MG63 (cell line): ENCODE data around the gene CYP4F8. TPM values are rescaled to one million over a fixed set of nuclear protein-coding genes. Genes with fewer than 3 reads are reported as not detected.
"Not testable (repeated sequence)": the region's sequence is repeated elsewhere in the genome, so short reads cannot be mapped to it uniquely, and the experiment has no call there.

ENCODE experiments used
- DNase-seq: peaks from one replicate; pipeline ENCODE4 v3.0.0-alpha.2; 2020
- H3K27me3 ChIP-seq: fragments of 250-450 bp; sonication (Bioruptor Pico); 2 replicates; pipeline ENCODE4 v1.5.1; 2020; ENCODE audit warnings: mild to moderate bottlenecking, moderate library complexity
- H3K36me3 ChIP-seq: fragments of 250-450 bp; sonication (Bioruptor Pico); 2 replicates; pipeline ENCODE4 v1.5.1; 2020; ENCODE audit warnings: mild to moderate bottlenecking, moderate library complexity
- H3K4me3 ChIP-seq: fragments of 250-450 bp; sonication (Bioruptor Pico); 2 replicates; pipeline ENCODE4 v1.5.1; 2020; ENCODE audit warnings: mild to moderate bottlenecking, moderate library complexity
- H3K9me3 ChIP-seq: fragments of 250-450 bp; sonication (Bioruptor Pico); 2 replicates; pipeline ENCODE4 v1.5.1; 2020; ENCODE audit warnings: mild to moderate bottlenecking, moderate library complexity
- total RNA-seq: library from RNA; depleted of rRNA; stranded (reverse); fragments of >200 nt; shearing (Covaris generic); gene quantifications from 2 replicates; pipeline ENCODE4 v1.2.3, GENCODE V29; 2014; ENCODE audit warnings: low replicate concordance

Gene CYP4F8
- total RNA-seq, 1 experiment from 2014 or later = not detected

GRCh38 chr19:15607978-15608925, 6.8 kb upstream of the CYP4F8 start:
- H3K9me3 ChIP-seq, H3K36me3 ChIP-seq, H3K4me3 ChIP-seq, DNase-seq: not testable (repeated sequence)
- peaks cover 15% of the 10 kb centered on the region for H3K27me3 ChIP-seq

- peaks cover 15% of the 10 kb centered on the region for H3K27me3 ChIP-seq
- no peak overlapping the region for H3K4me3 ChIP-seq
- no peak for DNase-seq
- H3K9me3 ChIP-seq = no peaks in the 10 kb centered on the region
- H3K36me3 ChIP-seq = no peaks in the 10 kb centered on the region
Observed at GRCh38 chr19:15609261-15609660, 5.8 kb upstream of the CYP4F8 start.

- DNase-seq = no peak
- H3K4me3 ChIP-seq = no peak overlapping the region
- H3K27me3 ChIP-seq = peaks cover 15% of the 10 kb centered on the region
- H3K9me3 ChIP-seq = no peaks in the 10 kb centered on the region
- H3K36me3 ChIP-seq = no peaks in the 10 kb centered on the region
Observed at GRCh38 chr19:15612342-15612741, 2.7 kb upstream of the CYP4F8 start.

DNA sequence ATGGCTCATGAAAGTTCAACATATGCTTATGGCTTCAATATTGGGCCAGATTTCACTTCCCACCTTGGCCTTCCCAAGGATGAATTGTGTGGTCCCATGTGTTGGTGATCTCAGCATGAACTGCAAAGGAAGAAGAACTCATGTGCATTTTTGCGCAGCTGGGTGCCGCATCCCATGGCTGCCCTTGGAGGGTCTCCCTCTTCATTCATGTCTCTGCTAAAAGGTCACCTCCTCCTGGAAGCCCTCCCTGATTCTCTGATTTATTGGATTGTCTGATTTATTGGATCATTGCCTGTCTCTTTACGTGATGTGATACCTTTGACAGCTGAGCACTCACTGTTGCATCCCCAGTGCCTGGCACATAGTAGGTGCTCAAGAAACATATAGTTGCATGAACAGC, 1.7 kb upstream of the CYP4F8 start:
- H3K27me3 ChIP-seq = peaks cover 15% of the 10 kb centered on the region
- no peaks in the 10 kb centered on the region for H3K36me3 ChIP-seq
- no peak overlapping the region for H3K4me3 ChIP-seq
- DNase-seq = no peak
- no peaks in the 10 kb centered on the region for H3K9me3 ChIP-seq

DNA sequence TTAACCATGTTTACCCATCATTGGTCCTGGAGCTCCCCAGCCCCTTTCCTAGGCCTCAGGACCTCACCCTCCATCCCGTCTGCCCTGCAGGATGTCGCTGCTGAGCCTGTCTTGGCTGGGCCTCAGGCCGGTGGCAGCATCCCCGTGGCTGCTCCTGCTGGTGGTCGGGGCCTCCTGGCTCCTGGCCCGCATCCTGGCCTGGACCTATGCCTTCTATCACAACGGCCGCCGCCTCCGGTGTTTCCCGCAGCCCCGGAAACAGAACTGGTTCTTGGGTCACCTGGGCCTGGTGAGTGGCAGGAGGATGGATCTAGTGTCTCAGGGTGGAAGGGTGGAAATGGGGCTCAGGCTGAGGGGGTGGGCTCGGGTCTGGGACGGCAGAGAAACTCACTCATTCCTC, 508 bp downstream of the CYP4F8 start:
- H3K9me3 ChIP-seq = no peaks in the 10 kb centered on the region
- H3K36me3 ChIP-seq = no peaks in the 10 kb centered on the region
- DNase-seq = no peak
- no peak overlapping the region for H3K4me3 ChIP-seq
- H3K27me3 ChIP-seq = peaks cover 17% of the 10 kb centered on the region; the same call in 1 of the 2 replicates

DNA sequence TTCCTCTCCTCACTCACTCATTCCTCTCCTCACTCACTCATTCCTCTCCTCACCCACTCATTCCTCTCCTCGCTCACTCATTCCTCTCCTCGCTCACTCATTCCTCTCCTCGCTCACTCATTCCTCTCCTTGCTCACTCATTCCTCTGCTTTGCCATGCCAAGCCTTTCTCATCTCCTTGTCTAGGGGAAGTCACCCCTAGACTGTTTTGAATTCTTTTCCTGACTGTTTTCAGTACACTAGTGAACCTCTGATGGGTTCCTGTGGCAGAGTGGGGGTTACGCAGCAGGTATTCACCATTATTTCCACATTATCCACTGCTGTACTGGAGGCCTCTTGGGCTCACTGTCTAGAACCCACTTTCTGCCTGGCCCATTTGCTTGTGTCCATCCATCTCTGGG, 1.2 kb downstream of the CYP4F8 start:
- Histone ChIP-seq H3K4me3 (no peak overlapping the region), H3K36me3 (no peaks in the 10 kb centered on the region), H3K9me3 (no peaks in the 10 kb centered on the region), H3K27me3 (peaks cover 11% of the 10 kb centered on the region; the same call in 1 of the 2 replicates)
- DNase-seq = no peak

DNA sequence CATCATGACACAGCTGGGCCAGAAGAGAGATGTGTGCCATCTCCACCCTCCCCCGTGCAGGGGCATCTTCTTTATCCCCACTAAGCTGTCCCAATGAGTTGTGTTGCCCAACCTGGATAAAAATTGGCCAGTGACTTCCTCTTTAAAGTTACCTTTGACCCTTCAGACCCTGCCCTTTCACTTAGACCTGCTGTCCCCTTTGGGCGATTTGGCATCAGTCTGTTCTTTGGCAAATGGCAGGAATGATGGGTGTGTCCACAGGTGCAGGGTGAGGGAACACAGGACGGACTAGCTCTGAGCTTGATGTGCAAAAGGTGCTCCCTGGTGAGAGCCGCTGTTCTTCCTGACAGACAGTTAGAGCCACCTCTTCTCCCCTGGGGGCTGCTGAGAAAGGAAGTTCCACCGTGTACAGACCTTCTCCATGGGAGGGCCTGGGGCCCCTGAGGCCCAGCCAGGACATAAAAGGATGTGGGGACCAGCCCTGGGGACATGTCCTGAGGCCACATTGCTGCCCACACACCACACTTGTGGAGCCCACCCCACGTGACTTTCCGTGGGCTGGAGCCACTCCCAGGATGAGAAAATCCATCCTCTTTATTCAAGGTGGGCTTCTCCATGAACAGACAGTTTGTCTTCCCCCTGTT, 1.7 kb downstream of the CYP4F8 start:
- Histone ChIP-seq H3K9me3 (no peaks in the 10 kb centered on the region), H3K36me3 (no peaks in the 10 kb centered on the region), H3K27me3 (peaks cover 8% of the 10 kb centered on the region; the same call in 1 of the 2 replicates), H3K4me3 (no peak overlapping the region)
- DNase-seq = no peak

DNA sequence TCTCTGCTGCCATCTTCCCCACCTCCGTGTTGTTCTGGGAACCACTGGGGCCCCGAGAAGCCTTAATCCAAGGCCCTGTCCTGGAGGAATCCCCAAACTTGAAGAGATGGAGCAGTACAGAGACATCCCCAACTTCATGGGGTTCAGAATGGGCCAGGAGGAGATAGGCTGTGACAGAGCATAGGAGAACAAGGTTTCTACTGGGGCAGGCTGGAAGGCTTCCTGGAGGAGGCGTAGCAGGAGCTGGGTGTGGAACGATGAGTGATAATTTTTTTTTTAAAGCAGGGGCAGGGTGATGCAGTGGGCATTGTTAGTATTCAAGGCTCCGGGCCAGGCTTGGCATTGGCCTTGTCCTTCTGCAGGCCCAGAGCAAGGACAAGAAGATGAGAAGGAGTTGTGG, 3.3 kb downstream of the CYP4F8 start:
- DNase-seq = no peak
- peaks cover 6% of the 10 kb centered on the region; the same call in 1 of the 2 replicates for H3K27me3 ChIP-seq
- H3K4me3 ChIP-seq = no peak overlapping the region
- H3K9me3 ChIP-seq = no peaks in the 10 kb centered on the region
- H3K36me3 ChIP-seq = no peaks in the 10 kb centered on the region

DNA sequence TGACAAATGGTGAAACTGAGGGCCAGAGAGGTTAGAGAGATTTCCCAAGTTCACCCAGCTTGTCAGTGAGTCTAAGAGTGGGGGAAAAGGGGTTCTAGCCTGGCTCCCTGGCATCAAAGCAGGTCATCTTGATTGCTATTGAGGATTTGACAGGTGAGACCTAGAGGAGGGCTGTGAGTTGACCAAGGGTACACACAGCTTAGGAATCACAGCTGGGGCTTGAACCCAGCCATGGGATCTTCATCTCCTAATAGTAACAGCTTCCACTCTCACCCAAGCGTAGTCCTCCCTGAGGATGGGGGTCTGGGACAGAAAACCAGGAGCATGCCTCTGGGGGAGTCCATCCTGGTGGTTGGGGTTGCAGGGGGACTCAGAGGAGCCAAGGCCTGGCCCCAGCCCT, 6.8 kb downstream of the CYP4F8 start:
- H3K27me3 ChIP-seq = peaks cover 15% of the 10 kb centered on the region
- H3K9me3 ChIP-seq = no peaks in the 10 kb centered on the region
- H3K4me3 ChIP-seq = no peak overlapping the region
- no peak for DNase-seq
- no peaks in the 10 kb centered on the region for H3K36me3 ChIP-seq

- no peak for DNase-seq
- Histone ChIP-seq H3K4me3 (no peak overlapping the region), H3K27me3 (peaks cover 16% of the 10 kb centered on the region), H3K36me3 (no peaks in the 10 kb centered on the region), H3K9me3 (no peaks in the 10 kb centered on the region)
Observed at GRCh38 chr19:15622991-15623390, 8.0 kb downstream of the CYP4F8 start.

- Histone ChIP-seq H3K9me3 (no peaks in the 10 kb centered on the region), H3K36me3 (no peaks in the 10 kb centered on the region), H3K4me3 (no peak overlapping the region), H3K27me3 (peaks cover 16% of the 10 kb centered on the region)
- DNase-seq = no peak
Observed at GRCh38 chr19:15623711-15624318, 8.8 kb downstream of the CYP4F8 start.

DNA sequence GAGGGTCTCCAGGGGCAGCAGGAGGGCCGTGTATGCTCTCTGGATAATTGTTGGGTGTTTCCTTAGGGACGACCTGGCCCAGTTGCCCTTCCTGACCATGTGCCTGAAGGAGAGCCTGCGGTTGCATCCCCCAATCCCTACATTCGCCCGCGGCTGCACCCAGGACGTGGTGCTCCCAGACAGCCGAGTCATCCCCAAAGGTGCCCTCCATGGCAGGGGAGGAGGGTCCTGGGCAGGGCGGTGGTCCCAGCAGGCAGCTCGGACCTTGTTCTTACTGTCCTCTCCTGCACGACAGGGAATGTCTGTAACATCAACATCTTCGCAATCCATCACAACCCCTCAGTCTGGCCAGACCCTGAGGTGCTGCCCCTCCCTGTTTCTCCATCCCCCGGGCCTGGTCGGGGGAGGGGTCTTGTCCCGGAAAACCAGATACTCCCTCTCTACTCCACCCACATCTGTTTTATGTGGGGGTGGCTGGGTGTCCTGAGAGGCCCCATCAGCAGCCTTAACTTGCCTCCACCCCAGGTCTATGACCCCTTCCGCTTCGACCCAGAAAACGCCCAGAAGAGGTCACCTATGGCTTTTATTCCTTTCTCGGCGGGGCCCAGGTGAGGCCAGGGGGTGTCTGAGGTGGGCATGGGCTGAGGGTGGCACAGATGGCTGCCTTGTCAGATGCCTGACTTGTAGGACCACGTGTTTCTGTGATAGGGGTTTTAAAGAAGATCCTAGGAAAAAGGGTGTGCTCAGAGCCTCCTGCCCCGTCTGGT, 13.4 kb downstream of the CYP4F8 start:
- Histone ChIP-seq H3K36me3 (no peaks in the 10 kb centered on the region), H3K9me3 (0 out of 2 replicates have a peak, but pooled peaks cover 4% of the 10 kb centered on the region), H3K4me3 (no peak overlapping the region), H3K27me3 (peaks cover 10% of the 10 kb centered on the region)
- DNase-seq = no peak

DNA sequence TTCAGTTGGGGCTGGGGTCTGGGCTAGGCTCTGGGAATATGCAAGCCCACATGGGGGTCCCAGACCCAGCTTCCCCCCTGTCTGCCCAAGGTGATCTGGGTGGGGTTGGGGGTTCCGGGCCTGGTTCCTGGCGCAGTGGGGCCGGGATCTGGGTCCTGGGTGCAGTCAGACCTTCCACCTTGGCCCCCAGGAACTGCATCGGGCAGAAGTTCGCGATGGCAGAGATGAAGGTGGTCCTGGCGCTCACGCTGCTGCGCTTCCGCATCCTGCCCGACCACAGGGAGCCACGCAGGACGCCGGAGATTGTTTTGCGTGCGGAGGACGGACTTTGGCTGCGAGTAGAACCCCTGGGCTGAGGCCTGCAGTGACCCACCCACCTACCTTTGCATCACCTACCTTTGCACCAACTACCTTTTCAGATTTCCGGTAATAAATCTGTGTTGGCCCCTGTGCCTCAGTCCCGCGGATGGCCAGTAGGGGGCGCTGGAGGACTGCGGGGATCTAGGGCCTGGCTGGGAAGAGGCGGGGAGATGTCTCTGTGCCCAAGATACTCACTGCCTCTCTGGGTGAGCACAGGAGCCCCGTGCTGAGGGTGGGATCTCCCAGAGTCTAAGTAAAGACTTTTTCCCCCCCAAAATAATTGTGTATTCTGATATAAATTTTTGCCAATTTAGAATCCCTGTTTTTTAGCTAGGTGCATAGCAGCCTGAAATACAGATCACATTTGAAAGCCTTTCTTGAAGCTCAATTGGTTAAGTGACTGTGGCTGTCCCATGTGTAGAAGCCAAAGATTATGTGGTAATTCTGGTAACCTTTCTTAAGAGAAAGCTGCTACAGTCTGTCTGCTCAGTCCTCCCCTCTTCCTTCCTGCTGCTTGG, 14.2 kb downstream of the CYP4F8 start:
- H3K27me3 ChIP-seq = peaks cover 5% of the 10 kb centered on the region
- no peak overlapping the region for H3K4me3 ChIP-seq
- H3K9me3 ChIP-seq = 0 out of 2 replicates have a peak, but pooled peaks cover 4% of the 10 kb centered on the region
- no peaks in the 10 kb centered on the region for H3K36me3 ChIP-seq
- DNase-seq = peak; percentile 68

DNA sequence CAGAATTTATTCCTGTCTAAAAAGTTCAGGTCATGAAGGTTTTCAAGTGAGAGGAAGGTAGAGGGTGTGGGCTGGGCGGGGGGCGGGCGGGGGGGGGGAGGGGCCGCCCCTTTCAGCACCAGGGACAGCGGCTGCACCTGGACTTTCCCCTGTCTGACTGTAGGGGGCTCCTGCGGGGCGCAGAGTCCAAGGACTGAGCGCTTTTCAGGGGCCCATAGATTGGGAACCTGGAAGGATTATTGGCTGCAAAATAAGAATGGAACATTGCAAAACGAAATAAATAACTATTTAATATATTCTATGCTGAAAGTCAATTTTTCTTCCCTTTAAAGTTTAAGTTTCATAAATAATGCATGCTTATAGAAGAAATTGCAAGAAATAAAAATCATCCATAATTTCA, 16.8 kb downstream of the CYP4F8 start:
- Histone ChIP-seq H3K27me3 (peaks cover under 1% of the 10 kb centered on the region), H3K9me3 (0 out of 2 replicates have a peak, but pooled peaks cover 4% of the 10 kb centered on the region), H3K4me3 (no peak overlapping the region), H3K36me3 (no peaks in the 10 kb centered on the region)
- DNase-seq = no peak

DNA sequence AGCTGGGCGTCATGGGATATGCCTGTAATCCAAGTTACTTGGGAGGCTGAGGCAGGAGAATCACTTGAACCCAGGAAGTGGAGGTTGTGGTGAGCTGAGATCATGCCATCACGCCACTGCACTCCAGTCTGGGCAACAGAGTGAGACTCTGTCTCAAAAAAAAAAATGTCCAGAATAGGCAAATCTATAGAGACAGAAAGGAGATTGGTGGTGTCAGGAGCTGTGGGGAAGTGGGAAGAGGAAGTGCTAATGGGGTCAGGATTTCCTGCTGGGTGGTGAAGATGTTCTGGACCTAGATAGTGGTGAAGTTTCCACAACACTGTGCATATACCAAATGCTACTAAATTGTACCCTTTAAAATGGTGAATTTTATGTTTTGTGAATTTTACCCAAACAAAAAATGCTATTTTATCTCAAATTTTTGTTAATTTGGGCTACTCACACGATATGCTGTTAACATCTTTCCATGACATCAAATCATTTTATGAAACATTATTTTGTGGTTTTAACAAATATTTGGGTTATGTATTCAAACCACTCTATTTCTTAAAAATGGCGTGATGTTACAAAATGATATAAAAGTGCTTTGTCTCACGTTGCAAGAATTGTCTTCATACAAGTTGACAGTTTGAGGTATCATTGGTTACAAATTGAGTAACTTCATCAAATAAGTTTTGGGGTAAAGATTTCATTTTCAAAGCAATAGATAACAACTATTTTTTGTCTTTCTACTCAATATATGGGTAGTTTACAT, 18.2 kb downstream of the CYP4F8 start:
- no peak for DNase-seq
- Histone ChIP-seq H3K27me3 (no peaks in the 10 kb centered on the region; the same call in none of the 2 replicates), H3K9me3 (0 out of 2 replicates have a peak, but pooled peaks cover 4% of the 10 kb centered on the region), H3K4me3 (no peak overlapping the region), H3K36me3 (no peaks in the 10 kb centered on the region)
